Upper lobe of right lung (tissue), 1 donor: ENCODE results near the gene KCNN3. TPM values are rescaled to one million over a fixed set of nuclear protein-coding genes. Genes with fewer than 3 reads are reported as not detected.

Experiments
- ATAC-seq: fragments of 200-7000 bp; cut with Tn5 transposase; one replicate; pipeline ENCODE4 v1.9.1; 2020; ENCODE audit warnings: mild to moderate bottlenecking, moderate library complexity
- DNase-seq: peaks from one replicate; pipeline ENCODE4 v3.0.0-alpha.2; 2020
- H3K27ac ChIP-seq: fragments of 200-600 bp; one replicate; pipeline ENCODE4 v1.8.0; 2022
- H3K27me3 ChIP-seq: fragments of 200-600 bp; one replicate; pipeline ENCODE4 v1.8.0; 2022; ENCODE audit warnings: mild to moderate bottlenecking
- H3K36me3 ChIP-seq: fragments of 200-600 bp; one replicate; pipeline ENCODE4 v1.8.0; 2022
- H3K4me1 ChIP-seq: fragments of 200-600 bp; one replicate; pipeline ENCODE4 v1.8.0; 2022
- H3K4me3 ChIP-seq: fragments of 200-600 bp; one replicate; pipeline ENCODE4 v1.8.0; 2022; ENCODE audit warnings: mild to moderate bottlenecking
- H3K9me3 ChIP-seq: fragments of 200-600 bp; one replicate; pipeline ENCODE4 v1.8.0; 2022
- intact Hi-C: fragments of 100-400 bp; cut with DNase I; formaldehyde crosslinking; loops from one replicate; pipeline ENCODE4 v1.11.0; 2022
- total RNA-seq: library from RNA; stranded (reverse); fragmentation: NEBNext Ultra II Directional; extraction: Animal tissue kit (Norgen Biotek cat#: 25700); gene quantifications from one replicate; pipeline ENCODE4 v1.2.1, GENCODE V29; 2021
- TF ChIP-seq, protein P1 (sequence below): fragments of 200-600 bp; IDR thresholded peaks from one replicate; pipeline ENCODE4 v1.8.0; 2022; ENCODE audit warnings: antibody characterized with exemption
- donor health status: DM: no; HTN: yes; CAD: no; lungs with severe emphysema.

The KCNN3 gene
- total RNA-seq, 1 donor from 2014 or later: 7.6 TPM

DNA sequence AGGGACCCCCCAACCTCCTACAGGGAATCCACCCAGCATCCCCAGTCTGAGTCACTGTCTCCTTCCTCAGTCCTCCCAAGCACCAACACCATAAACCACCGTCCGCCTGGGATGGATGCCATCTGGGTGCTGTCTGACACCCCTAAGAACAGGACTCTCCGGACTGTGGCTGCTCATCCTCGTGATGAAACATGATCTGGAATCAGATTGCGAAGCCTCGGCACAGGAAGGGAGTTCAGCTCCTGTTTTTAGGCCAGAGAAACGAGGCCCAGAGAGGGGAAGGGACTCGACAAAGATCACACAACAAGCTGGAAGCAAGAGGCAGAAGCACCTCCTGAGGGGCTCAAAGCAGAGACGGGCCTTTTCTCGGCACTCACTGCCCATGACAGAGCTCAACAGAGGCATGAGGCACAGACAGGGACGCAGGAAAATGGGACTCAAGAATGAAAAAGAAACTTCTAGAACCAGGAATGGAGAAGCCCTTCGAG is 8.4 kb downstream of the KCNN3 start:
- no peak for ATAC-seq
- H3K4me3 ChIP-seq: no peak overlapping the region
- TF ChIP-seq, protein P1, sequence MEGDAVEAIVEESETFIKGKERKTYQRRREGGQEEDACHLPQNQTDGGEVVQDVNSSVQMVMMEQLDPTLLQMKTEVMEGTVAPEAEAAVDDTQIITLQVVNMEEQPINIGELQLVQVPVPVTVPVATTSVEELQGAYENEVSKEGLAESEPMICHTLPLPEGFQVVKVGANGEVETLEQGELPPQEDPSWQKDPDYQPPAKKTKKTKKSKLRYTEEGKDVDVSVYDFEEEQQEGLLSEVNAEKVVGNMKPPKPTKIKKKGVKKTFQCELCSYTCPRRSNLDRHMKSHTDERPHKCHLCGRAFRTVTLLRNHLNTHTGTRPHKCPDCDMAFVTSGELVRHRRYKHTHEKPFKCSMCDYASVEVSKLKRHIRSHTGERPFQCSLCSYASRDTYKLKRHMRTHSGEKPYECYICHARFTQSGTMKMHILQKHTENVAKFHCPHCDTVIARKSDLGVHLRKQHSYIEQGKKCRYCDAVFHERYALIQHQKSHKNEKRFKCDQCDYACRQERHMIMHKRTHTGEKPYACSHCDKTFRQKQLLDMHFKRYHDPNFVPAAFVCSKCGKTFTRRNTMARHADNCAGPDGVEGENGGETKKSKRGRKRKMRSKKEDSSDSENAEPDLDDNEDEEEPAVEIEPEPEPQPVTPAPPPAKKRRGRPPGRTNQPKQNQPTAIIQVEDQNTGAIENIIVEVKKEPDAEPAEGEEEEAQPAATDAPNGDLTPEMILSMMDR: no peak
- intact Hi-C loops: no loop called here
- no peaks in the 10 kb centered on the region for H3K9me3 ChIP-seq
- H3K27ac ChIP-seq: no peak overlapping the region
- peaks cover 9% of the 10 kb centered on the region for H3K4me1 ChIP-seq
- H3K27me3 ChIP-seq: no peaks in the 10 kb centered on the region
- DNase-seq: no peak
- no peaks in the 10 kb centered on the region for H3K36me3 ChIP-seq

DNA sequence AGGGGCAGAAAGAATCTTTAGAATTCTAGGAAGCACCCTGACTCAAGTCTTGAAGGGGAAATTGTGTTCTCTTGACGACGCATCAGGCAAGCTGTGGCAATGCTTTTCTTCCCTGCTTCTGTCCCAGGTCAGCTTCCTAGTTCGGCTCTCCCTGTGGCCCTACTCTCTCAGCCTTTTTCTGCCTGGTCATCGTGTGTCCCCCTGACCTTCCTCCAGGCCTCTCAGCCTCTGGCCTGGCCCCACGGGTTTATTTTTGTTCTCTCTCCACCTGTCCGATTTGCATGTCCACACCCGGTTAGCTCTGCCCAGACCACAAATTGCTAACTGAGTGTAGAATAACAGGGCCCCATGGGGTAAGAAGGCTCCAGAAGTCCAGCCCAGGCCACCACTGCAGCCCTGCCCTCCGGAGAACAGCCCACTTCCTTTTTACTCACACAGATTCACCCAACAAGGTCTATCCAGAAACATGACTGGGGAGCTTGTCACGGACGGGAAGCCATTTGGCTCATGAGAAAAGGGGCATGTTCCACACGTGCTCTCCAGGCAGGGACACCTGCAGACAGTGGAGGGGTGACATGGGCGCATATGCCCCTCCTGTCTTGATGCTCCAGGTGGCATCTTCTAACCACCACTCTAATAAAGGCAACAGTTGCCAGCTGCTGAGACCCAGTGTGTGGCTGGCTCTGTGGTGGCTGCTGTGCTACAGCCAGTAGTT is 9.8 kb downstream of the KCNN3 start:
- Histone ChIP-seq H3K27ac (peak overlapping the region; percentile 63), H3K4me1 (peaks cover 9% of the 10 kb centered on the region), H3K9me3 (no peaks in the 10 kb centered on the region), H3K4me3 (no peak overlapping the region), H3K27me3 (no peaks in the 10 kb centered on the region), H3K36me3 (no peaks in the 10 kb centered on the region)
- ATAC-seq: peak; percentile 59
- TF ChIP-seq, protein P1: no peak
- DNase-seq: no peak
- intact Hi-C loops: no loop called here

DNA sequence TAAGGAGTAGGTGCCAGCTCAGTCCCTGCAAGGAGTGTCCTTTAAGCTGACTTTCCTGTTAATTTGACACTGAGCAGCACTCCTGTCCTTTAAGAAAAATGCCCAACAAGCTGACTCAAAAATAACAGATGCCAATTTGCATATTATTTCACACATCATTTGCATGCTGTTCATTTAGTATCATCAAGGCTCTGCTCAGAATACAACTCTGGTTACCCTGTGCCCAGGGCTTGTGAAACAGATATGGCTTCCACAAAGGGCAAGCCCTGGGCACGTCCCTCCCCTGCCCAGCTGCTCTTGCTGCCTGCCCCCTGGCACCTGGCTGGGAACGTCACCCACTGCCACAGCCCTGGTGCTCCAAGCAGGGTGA is 10.3 kb downstream of the KCNN3 start:
- peak overlapping the region; percentile 63 for H3K27ac ChIP-seq
- H3K36me3 ChIP-seq: no peaks in the 10 kb centered on the region
- no peak overlapping the region for H3K4me3 ChIP-seq
- TF ChIP-seq, protein P1: no peak
- ATAC-seq (peak; percentile 84), DNase-seq (no peak)
- H3K27me3 ChIP-seq: no peaks in the 10 kb centered on the region
- intact Hi-C loops: no loop called here
- no peaks in the 10 kb centered on the region for H3K9me3 ChIP-seq
- H3K4me1 ChIP-seq: peaks cover 9% of the 10 kb centered on the region

DNA sequence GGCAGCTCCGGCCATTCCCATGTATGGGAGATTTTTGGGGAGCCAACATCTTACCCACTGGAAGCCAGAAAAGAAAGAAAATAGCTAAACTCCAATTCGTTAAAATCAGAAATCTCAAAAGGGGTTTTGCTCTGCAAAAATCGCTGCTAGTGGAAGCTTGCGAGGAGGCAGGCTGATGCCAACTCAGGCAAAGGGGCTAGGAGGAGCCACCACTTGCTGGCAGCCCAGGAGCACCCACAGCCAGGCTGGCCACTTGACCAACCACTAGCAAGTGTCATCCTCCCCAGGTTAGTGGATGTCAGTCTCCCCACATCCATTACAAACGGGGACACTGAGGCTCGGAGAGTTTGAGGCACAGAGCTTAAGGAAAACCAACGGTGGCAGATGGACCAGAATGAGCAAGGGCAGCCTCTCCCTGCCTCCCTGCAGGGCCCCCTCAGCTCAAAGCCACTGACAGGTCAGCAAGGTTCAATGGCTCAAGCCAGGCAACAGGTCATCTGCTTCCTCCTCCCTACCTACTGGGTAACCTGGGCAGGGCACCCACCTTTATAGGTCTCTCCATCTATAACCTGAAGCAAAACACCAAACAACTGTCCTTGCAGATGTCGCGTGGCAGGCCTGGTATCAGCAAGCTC is 10.8 kb downstream of the KCNN3 start:
- DNase-seq: no peak
- no peaks in the 10 kb centered on the region for H3K27me3 ChIP-seq
- H3K27ac ChIP-seq: peak overlapping the region; percentile 11

DNA sequence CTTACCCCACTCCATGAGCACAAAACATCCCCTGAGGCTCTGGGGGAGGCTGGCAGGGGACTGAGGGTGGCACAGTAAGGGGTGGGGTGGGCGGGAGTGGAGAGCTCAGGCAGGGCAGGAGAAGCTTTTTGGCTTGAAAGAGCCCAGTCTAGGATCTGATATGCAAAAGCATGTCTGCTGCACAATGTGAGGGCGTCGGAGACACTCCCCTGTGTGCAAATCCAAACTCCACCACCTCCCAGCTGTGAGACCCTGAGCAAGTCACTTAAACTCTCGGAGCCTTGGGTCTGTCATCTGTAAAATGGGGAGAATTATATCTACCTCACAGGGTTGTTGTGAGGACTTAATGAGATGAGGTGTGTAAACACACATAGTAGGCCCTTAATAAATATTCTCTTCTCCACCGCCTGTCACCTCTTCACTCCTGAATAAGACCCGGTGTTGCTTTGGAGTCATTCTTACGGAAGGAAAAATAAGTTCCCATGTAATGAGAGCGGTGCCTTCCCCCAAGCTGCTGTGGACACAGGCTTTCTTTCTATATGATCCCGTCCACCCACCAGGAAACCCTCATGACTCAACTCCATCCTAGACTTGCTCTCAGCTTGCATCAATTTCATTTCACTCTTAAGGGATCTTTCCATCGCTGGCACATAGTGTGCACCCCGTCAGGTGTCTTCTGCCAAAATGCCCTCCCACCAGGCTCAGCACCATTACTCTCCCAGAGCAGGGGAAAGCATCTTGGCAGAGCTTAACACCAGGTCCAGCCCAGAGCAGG is 12.5 kb downstream of the KCNN3 start:
- Histone ChIP-seq H3K9me3 (no peaks in the 10 kb centered on the region), H3K4me3 (no peak overlapping the region), H3K36me3 (no peaks in the 10 kb centered on the region), H3K4me1 (peaks cover 6% of the 10 kb centered on the region), H3K27me3 (no peaks in the 10 kb centered on the region), H3K27ac (no peak overlapping the region)
- TF ChIP-seq, protein P1: no peak
- DNase-seq (no peak), ATAC-seq (no peak)
- intact Hi-C loops: no loop called here

More for the DNA sequence above, 10.8 kb downstream of the KCNN3 start:
- intact Hi-C loops: no loop called here
- no peak overlapping the region for H3K4me3 ChIP-seq
- no peak for ATAC-seq
- H3K4me1 ChIP-seq: peaks cover 9% of the 10 kb centered on the region
- TF ChIP-seq, protein P1: no peak
- H3K36me3 ChIP-seq: no peaks in the 10 kb centered on the region
- H3K9me3 ChIP-seq: no peaks in the 10 kb centered on the region
